Mucosa of rectum (tissue), 2 donors: ENCODE data around the gene TMIGD2.
A peak's percentile ranks its signal among the peaks of the same experiment; 100 is the strongest.

ENCODE experiments used
- H3K27ac ChIP-seq, 2 donors: one replicate each; pipeline ENCODE4 v1.7.0; 2013; ENCODE audit warnings: inconsistent platforms in 2 of 2, low read depth in 2 of 2, low read length in 2 of 2
- H3K27me3 ChIP-seq, 2 donors: one replicate each; pipeline ENCODE4 v1.7.0; 2013; ENCODE audit warnings: low read length in 2 of 2; ENCODE audit not compliant: control insufficient read depth in 2 of 2, insufficient read depth in 2 of 2
- H3K36me3 ChIP-seq, 2 donors: one replicate each; pipeline ENCODE4 v1.7.0; 2013; ENCODE audit warnings: low read length in 2 of 2; ENCODE audit not compliant: control insufficient read depth in 2 of 2, insufficient read depth in 2 of 2
- H3K4me1 ChIP-seq, 2 donors: one replicate each; pipeline ENCODE4 v1.7.0; 2013; ENCODE audit warnings: low read length in 2 of 2, mild to moderate bottlenecking in 1 of 2; ENCODE audit not compliant: control insufficient read depth in 2 of 2, insufficient read depth in 2 of 2
- H3K4me3 ChIP-seq, 2 donors: one replicate each; pipeline ENCODE4 v1.7.0; 2013; ENCODE audit warnings: low read length in 2 of 2
- H3K9ac ChIP-seq, 2 donors: one replicate each; pipeline ENCODE4 v1.7.0; 2013; ENCODE audit warnings: low read length in 2 of 2, low read depth in 1 of 2, mild to moderate bottlenecking in 1 of 2
- H3K9me3 ChIP-seq, 2 donors: one replicate each; pipeline ENCODE4 v1.7.0; 2013; ENCODE audit warnings: low read length in 2 of 2; ENCODE audit not compliant: control insufficient read depth in 2 of 2
- donor health status: healthy.
- donor health status: Normal muscosa, but diverticular disease.

TMIGD2 gene

DNA sequence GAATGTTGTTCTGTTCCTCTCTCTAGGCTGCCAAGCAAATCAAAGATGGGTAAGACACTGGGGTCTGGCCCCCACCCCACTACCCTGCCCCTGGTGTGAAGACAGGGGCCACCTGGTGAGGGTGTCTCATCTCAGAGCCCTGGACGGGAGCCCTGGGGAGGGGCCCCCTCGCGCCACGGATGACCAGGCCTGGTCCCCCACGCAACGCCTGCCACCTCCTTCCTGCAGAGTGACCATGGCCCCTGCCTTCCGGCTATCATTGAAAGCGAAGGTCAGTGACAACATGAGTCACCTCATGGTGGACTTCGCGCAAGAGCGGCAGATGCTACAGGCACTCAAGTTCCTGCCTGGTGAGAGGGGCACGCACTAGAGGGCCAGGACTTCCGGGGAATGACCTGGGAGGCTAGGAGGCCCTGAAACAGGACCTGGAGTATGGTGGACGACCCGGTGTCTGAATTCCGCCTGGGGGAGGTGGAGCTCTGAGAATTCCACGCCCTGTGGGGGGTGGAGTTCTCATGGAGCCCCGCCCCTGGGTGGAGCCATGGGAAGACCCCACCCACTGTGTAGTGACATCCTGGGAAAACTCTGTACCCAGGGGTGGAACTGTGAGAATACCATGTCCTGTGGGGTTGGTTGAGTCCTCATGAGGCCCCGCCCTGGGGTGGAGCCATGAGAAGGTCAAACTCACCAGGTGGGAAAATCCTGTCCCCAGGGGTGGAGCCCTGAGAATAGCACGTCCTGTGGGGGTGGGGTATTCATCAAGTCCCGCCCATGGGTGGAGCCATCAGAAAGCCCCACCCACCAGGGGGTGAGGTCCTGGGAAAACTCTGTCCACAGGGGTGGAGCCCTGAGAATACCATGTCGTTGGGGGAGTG lies 8.3 kb upstream of the TMIGD2 start:
- H3K9me3 ChIP-seq = no peaks in the 10 kb centered on the region
- no peak overlapping the region for H3K27ac ChIP-seq
- H3K9ac ChIP-seq = no peak overlapping the region
- H3K27me3 ChIP-seq = no peaks in the 10 kb centered on the region
- no peaks in the 10 kb centered on the region for H3K36me3 ChIP-seq
- H3K4me1 ChIP-seq = no peaks in the 10 kb centered on the region
- H3K4me3 ChIP-seq = no peak overlapping the region

DNA sequence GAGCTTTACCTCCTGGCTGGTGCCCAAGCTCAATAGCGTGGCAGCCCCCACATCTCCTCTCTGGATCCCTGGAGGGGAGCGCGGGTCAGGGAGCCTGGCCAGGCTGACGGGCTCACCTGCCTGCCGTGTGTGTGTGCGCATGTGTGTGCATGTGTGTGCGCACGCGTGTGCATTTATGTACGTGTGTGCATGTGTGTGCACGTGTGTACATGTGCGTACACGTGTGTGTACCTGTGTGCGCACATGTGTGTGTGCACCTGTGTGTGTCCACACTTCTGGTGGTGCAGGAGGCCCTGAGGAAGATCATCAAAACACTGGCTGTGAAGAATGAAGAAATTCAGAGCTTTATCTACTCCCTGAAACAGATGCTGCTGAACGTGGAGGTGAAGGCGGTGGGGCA lies 3.5 kb upstream of the TMIGD2 start:
- Histone ChIP-seq H3K4me1 (no peaks in the 10 kb centered on the region), H3K27me3 (no peaks in the 10 kb centered on the region), H3K36me3 (no peaks in the 10 kb centered on the region), H3K9ac (no peak overlapping the region), H3K27ac (no peak overlapping the region), H3K4me3 (no peak overlapping the region), H3K9me3 (no peaks in the 10 kb centered on the region)

DNA sequence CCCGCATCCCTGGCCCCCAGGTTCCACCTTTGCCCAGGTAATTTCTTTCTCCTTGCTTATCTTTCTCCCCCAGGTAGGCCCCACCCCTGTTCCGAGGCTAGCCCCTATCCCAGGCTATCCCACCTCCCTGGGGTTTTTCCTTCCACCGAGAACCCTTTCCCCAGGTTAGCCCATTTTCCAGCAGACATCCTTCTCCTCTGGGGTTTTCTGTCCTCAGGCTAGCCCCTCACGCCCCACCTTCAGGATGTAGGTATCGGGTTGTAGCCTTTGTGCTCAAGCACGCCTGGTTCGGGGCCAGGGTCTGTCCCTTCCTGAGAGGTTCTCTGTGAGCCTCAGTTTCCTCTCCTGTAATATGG lies 3.0 kb upstream of the TMIGD2 start:
- no peak overlapping the region for H3K27ac ChIP-seq
- no peaks in the 10 kb centered on the region for H3K27me3 ChIP-seq
- H3K4me3 ChIP-seq = no peak overlapping the region
- no peaks in the 10 kb centered on the region for H3K4me1 ChIP-seq
- H3K36me3 ChIP-seq = no peaks in the 10 kb centered on the region
- no peak overlapping the region for H3K9ac ChIP-seq
- no peaks in the 10 kb centered on the region for H3K9me3 ChIP-seq

DNA sequence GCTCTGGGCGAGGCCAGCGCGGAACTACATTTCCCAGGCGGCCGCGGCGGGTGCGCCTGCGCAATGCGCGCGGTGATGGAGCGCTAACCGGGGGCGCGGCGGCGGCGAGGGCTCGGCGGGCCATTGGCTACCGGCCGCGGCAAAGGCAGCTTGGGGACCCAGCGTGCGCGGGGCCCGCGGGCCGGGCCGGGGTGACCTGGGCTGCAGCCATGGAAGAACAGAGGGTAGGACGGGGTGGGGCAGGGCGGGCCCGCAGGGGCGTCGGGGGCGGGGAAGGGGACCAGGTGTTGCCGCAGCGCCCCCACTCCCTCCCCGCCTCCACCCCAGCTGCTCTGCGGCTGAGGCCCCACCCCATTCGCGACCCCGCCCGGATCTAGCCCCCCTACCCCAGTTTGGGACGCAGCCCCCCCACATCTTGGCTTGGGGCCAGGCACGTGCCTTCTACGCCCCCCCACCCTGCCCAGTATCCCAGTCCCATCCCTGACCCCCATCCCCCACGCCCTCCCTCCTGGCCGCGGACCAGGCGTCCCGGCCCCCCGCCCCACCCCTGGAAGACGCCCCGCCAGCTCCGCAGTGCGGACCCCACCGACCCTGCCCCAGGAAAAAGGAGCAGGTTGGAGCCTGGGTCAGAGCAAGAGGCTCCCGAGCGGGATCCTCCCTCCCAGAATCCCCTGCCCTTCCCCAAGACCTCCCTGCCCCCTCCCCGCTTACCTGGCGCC lies 2.5 kb upstream of the TMIGD2 start, which contains the start of gene FSD1:
Gene FSD1 (plus strand): TSS at position 61 of the 719 bp plus-strand sequence. CDS start 149 bp downstream, at position 210.
- Histone ChIP-seq H3K9ac (no peak within 1 kb of the TSS), H3K4me1 (no peaks in the 10 kb centered on the region), H3K27ac (no peak within 1 kb of the TSS), H3K36me3 (no peaks in the 10 kb centered on the region), H3K4me3 (no peak within 1 kb of the TSS), H3K27me3 (no peaks in the 10 kb centered on the region), H3K9me3 (no peaks in the 10 kb centered on the region)

DNA sequence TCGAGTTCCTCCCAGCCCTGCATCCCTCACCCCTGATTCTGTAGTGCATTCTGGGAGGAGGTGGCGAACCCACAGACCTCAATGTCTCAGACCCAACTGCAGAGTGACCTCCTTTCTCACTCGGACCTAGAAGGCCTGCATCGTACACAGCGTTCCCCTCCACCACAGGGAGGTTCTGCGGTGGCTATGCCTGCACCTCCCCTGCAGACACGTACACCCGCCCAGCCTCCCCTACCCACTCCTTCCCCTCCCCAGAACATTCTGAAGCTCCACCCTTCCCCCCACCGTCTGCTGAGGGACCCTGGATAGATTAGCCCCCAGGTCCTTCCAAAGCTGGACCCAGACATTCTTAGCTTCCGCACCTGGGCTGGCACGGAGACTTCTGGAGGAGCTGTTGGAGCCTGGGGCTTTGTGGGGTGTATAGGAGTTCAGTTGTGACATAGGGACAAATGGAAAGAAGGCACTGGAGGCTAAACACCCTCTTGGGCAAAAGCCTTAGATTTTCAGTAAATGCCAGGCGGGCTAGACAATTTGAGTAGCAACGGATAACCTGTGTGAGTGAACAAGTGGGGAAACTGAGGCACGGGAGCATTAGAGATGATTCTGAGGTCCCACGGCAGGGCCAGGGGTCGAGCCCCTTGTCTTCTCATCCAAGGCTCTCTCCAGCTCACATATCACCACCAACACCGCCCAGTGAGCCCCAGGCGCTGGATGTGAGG lies 1.8 kb upstream of the TMIGD2 start:
- H3K9me3 ChIP-seq = no peaks in the 10 kb centered on the region
- H3K27ac ChIP-seq = no peak overlapping the region
- no peak overlapping the region for H3K4me3 ChIP-seq
- no peaks in the 10 kb centered on the region for H3K36me3 ChIP-seq
- no peaks in the 10 kb centered on the region for H3K27me3 ChIP-seq
- no peaks in the 10 kb centered on the region for H3K4me1 ChIP-seq
- H3K9ac ChIP-seq = no peak overlapping the region

DNA sequence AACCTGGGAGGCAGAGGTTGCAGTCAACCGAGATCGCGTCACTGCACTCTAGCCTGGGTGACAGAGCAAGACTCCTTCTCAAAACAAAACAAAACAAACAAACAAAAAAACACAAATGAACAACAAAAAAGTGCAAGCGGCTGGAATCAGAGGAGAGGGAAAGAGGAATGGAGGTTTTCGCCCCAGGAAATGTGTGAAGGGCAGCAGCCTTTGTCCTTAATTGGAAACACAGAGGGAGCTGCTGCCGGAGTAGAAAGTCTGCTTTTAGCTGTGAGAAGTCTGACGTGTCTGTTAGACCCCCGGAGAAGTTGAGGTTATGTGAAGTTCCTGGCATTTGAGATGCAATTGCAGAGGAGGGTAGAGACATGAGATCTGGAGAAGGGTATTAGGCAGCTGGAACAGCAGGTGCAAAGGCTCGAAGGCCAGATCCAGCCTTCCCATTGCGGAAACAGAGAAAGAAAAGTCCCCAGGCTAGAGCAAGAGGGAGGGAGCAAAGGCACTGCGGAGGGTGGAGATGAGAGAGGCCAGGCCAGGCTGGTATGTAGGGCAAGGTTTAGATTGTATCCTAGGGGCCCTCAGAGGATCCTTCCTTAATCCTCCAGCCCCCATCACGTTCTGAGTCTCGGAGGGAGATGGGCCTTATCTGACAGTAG lies 473 bp downstream of the TMIGD2 start:
- Histone ChIP-seq H3K4me1 (no peaks in the 10 kb centered on the region), H3K27ac (peak overlapping the region in 1 of 2 donors; percentile 32), H3K9ac (peak overlapping the region in 1 of 2 donors; percentile 2)

DNA sequence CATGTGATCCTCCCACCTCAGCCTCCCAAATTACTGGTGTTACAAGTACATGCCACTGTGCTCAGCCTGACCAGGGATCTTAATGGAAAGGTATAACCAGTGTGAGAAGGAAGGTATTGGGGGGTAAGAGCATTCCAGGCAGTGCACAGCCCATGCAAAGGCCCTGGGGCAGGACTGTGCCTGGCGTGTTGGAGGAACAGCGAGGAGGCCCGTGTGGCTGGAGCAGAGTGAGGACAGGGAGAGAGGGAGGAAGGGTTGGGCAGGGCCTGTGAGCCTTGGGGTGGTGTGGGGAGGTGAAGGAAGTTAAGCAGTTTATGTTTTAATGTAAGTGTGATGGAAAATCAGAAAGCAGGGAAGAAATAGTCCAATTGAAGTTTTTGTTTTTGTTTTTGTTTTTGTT lies 1.6 kb downstream of the TMIGD2 start:
- Histone ChIP-seq H3K9me3 (no peaks in the 10 kb centered on the region), H3K27ac (no peak overlapping the region), H3K9ac (no peak overlapping the region), H3K36me3 (no peaks in the 10 kb centered on the region), H3K4me1 (no peaks in the 10 kb centered on the region), H3K4me3 (no peak overlapping the region), H3K27me3 (no peaks in the 10 kb centered on the region)

More for the DNA sequence above, 473 bp downstream of the TMIGD2 start:
- no peaks in the 10 kb centered on the region for H3K36me3 ChIP-seq
- no peaks in the 10 kb centered on the region for H3K9me3 ChIP-seq
- H3K4me3 ChIP-seq = no peak overlapping the region
- no peaks in the 10 kb centered on the region for H3K27me3 ChIP-seq

DNA sequence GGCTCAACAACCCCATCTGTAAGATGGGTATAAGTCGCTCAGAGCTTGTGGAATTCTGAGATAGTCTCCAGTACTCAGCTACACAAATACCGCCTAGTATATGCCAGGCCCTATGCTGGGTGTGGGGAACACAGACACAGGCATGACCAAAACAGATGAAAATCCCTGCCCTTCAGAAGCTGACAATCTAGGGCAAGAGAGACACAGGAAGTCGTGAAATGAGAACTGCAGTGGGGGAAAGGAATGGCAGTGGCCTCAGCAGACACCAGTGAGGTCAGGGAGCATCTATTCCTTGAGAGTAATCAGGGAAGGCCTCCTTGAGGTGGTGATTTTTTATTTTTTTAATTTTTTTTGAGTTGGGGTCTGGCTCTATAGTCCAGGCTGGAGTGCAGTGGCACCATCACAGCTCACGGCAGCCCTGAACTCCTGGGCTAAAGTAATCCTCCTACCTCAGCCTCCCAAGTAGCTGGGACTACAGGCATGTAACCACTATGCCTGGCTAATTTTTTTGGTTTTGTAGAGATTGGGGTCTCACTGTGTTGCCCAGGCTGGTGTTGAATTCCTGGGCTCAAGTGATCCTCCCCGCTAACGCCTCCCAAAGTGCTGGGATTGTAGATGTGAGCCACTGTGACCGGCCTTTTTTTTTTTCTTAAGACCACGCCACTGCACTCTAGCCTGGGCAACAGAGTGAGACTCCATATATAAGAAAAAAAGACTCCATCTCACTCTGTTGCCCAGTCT lies 3.2 kb downstream of the TMIGD2 start:
- H3K4me3 ChIP-seq = no peak overlapping the region
- H3K27me3 ChIP-seq = no peaks in the 10 kb centered on the region
- no peaks in the 10 kb centered on the region for H3K4me1 ChIP-seq
- no peak overlapping the region for H3K9ac ChIP-seq
- no peaks in the 10 kb centered on the region for H3K36me3 ChIP-seq
- H3K27ac ChIP-seq = no peak overlapping the region
- no peaks in the 10 kb centered on the region for H3K9me3 ChIP-seq

DNA sequence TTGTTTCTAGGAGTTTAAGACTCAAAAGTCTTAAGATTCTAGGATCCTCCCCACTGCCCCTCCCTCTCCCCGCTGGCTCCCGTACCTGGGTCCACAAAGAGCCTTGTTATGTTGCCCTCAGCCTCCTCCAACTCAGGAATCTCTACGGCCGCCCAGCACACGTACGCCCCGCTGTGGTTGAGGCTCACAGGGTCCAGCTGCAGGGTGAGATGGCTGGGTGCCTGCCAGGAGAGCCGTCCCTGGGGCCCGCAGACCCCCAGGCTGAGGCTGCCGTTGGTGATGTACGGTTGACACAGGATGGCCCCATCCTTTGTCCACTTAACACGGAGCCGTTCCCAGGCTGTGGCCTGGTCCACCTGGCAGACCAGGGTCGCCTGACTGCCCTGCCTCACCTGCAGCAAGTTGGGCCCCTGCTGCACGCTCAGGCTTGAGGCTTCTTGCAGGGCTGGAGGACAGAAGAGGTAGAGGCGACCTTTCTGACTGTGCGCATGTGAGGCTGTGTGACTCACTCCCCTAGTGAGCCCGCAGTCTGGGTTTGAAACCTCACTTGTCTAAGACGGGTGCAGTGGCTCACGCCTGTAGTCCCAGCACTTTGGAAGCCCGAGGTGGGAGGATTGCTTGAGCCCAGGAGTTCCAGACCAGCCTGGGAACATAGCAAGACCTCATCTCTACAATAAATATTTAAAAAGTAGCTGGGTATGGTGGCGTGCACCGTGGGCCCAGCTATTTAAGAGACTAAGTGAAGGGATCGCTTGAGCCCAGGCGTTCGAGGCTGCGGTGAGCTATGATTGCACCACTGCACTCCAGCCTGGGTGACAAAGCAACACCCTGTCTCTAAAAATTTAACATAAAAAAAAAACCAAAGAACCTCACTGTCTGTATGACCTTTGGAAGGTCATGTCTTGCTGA lies 4.0 kb downstream of the TMIGD2 start:
- no peak overlapping the region for H3K4me3 ChIP-seq
- no peaks in the 10 kb centered on the region for H3K27me3 ChIP-seq
- H3K27ac ChIP-seq = no peak overlapping the region
- no peaks in the 10 kb centered on the region for H3K36me3 ChIP-seq
- no peaks in the 10 kb centered on the region for H3K4me1 ChIP-seq
- H3K9ac ChIP-seq = no peak overlapping the region
- H3K9me3 ChIP-seq = no peaks in the 10 kb centered on the region
